Large intestine (tissue), 3 donors: Measurements from ENCODE around the gene GNB5. TPM values are rescaled to one million over a fixed set of nuclear protein-coding genes. Genes with fewer than 3 reads are reported as not detected.
"Not testable (repeated sequence)": the region's sequence is repeated elsewhere in the genome, so short reads cannot be mapped to it uniquely, and the experiment has no call there.

Source experiments
- DNase-seq, 2 donors: peaks; one replicate each; pipeline versions ENCODE4 v3.0.0 to v3.0.0-alpha.2; 2013
- H3K27ac ChIP-seq: one replicate; pipeline ENCODE4 v1.5.1; 2013; ENCODE audit warnings: low read length
- H3K27me3 ChIP-seq: 2 replicates; pipeline ENCODE4 v1.6.1; 2013; ENCODE audit warnings: low read length; ENCODE audit not compliant: control insufficient read depth, insufficient read depth
- H3K36me3 ChIP-seq: 2 replicates; pipeline ENCODE4 v1.6.1; 2013; ENCODE audit warnings: low read length; ENCODE audit not compliant: control insufficient read depth, insufficient read depth
- H3K4me1 ChIP-seq: one replicate; pipeline ENCODE4 v1.6.1; 2013; ENCODE audit warnings: low read length; ENCODE audit not compliant: control insufficient read depth, insufficient read depth
- H3K4me3 ChIP-seq: one replicate; pipeline ENCODE4 v1.5.1; 2013; ENCODE audit warnings: low read length
- H3K9me3 ChIP-seq: one replicate; pipeline ENCODE4 v1.6.1; 2013; ENCODE audit warnings: mild to moderate bottlenecking, low read depth, low read length, moderate library complexity; ENCODE audit not compliant: control insufficient read depth
- WGBS: methylation state at CpG from one replicate; pipeline ENCODE4 v1.1.5; 2013; ENCODE audit warnings: low lambda C conversion rate; ENCODE audit not compliant: insufficient coverage; 5-methylcytosine and 5-hydroxymethylcytosine counted together
- polyA plus RNA-seq: library from polyadenylated mRNA; unstranded; fragments of 120-200 nt; gene quantifications from one replicate; pipeline ENCODE4 v1.2.1, GENCODE V29; 2013

Gene GNB5
- polyA plus RNA-seq, 1 donor, result 7.9 TPM

GRCh38 chr15:52094811-52095584 lies 96.2 kb downstream of the GNB5 start:
- Histone ChIP-seq H3K4me3 (no peak overlapping the region), H3K4me1 (peaks cover 30% of the 10 kb centered on the region), H3K9me3 (no peaks in the 10 kb centered on the region), H3K27me3 (no peaks in the 10 kb centered on the region), H3K36me3 (no peaks in the 10 kb centered on the region), H3K27ac (peak overlapping the region; percentile 70)
- no peak for DNase-seq
- WGBS, result no CpG with 5 or more reads among the region's 12 CpGs

DNA sequence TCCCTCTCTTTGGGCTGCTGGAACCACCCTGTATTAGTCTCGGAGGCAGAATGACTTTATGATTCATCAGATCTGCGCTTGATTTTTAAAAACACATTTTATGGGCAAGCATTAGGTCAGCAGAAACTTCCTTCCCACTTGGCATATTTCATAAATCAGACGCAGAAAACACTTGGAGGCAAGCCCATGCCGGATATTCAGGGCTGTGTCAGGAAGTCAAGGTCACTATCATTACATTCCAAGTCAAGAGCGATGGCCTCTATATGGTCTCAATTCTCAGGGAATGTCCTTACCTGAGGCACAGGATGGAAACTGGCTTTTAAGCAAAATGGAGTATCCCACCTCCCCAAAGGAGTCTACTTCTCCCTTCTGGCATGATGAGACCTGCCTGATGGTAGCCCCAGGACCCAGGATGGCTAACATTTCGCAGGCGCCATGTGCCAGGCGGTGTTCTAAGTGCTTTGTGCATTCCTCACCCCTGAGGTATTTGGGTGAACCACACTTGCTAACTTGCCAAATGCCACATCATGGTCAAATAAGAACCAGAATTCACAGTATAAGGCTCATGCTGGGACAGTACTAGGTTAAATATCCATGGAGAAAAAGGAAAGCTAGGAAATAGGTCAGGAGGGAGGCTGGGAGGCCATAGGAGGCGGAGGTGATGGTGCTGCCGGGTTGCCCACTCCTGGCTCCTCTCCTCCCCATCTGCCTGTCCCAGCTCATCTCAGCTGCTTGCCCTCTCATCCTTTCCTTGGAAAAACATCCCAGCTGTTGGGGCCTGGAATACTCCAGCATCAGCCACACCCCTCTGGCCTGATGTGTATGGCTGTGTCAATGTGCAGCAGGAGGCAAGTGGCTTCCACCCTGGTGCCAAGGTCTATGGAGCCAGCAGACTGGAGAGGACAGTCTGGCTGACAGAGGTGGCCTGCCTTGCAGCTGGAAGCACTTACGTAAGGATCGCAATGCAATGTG lies 97.4 kb downstream of the GNB5 start:
- no peak for DNase-seq
- WGBS, result no CpG with 5 or more reads among the region's 12 CpGs
- Histone ChIP-seq H3K36me3 (no peaks in the 10 kb centered on the region), H3K27me3 (no peaks in the 10 kb centered on the region), H3K27ac (no peak overlapping the region), H3K9me3 (no peaks in the 10 kb centered on the region), H3K4me1 (peaks cover 30% of the 10 kb centered on the region), H3K4me3 (no peak overlapping the region)

GRCh38 chr15:52093167-52093538 lies 98.0 kb downstream of the GNB5 start:
- Histone ChIP-seq H3K36me3 (no peaks in the 10 kb centered on the region), H3K27me3 (no peaks in the 10 kb centered on the region), H3K4me1 (peaks cover 26% of the 10 kb centered on the region), H3K27ac (no peak overlapping the region), H3K9me3 (no peaks in the 10 kb centered on the region), H3K4me3 (no peak overlapping the region)
- no peak for DNase-seq
- WGBS, result 67% methylated on average over 1 of the region's 4 CpGs

DNA sequence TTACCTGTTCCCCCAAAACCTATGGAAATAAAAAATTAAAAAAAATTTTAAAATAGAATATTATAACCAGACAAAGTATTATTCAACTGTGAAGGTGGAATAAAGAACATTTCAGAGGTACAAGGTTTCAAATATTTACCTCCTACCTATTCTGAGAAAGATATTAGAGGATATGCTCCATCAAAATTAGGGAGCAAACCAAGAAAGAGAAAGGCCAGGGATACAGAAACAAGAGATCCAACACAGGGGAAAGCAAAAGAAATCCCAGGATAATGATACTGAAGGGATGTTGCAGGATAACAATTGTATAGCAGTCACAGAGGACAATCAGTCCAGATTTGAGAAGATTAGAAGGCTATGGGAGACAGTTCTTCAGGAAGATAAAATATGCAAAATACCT lies 101.0 kb downstream of the GNB5 start:
- no peak for DNase-seq
- H3K36me3 ChIP-seq, result no peaks in the 10 kb centered on the region
- no peak overlapping the region for H3K4me3 ChIP-seq
- H3K9me3 ChIP-seq, result peaks cover 10% of the 10 kb centered on the region
- peaks cover 13% of the 10 kb centered on the region for H3K4me1 ChIP-seq
- H3K27me3 ChIP-seq, result no peaks in the 10 kb centered on the region
- H3K27ac ChIP-seq, result no peak overlapping the region

DNA sequence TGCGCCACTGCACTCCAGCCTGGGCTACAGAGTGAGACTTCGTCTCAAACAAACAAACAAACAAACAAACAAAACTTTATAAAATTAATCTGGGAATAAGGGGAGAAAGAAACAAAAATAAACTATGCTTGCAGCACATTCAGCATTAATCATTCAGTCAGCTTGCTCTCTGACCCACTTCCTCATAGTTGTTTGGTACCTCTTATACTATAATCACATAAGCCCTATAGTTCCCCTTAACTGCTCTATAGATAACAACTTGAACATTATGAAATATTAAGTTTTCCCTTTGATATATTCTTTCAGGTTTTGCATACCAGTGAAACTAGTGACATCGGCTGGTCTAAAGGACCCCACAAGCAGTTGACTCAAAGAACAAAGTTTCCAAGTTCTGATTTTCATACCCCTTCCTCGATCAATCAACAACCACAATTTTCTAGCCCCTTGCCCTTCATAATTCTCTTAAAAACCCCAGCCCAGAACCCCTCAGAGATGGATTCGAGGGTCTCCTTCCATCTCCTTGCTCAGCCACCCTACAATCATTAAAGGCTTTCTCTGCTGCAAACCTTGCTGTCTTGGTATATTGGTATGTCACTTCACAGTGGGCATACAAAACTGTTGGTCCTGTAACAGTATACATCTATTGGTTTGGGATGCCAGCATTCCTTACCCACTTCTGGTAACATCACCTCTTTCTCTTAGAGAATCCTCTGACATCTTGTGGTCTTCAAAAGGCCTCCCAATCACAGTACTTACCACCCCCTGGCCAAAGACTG lies 105.0 kb downstream of the GNB5 start:
- no peak for DNase-seq
- no peak overlapping the region for H3K4me3 ChIP-seq
- no peaks in the 10 kb centered on the region for H3K4me1 ChIP-seq
- peaks cover 10% of the 10 kb centered on the region for H3K9me3 ChIP-seq
- H3K27me3 ChIP-seq, result no peaks in the 10 kb centered on the region
- no peaks in the 10 kb centered on the region for H3K36me3 ChIP-seq
- WGBS, result no CpG with 5 or more reads among the region's 5 CpGs
- no peak overlapping the region for H3K27ac ChIP-seq

- H3K27ac ChIP-seq, result no peak overlapping the region
- no peaks in the 10 kb centered on the region for H3K36me3 ChIP-seq
- DNase-seq, result no peak
- peaks cover 10% of the 10 kb centered on the region for H3K9me3 ChIP-seq
- no peak overlapping the region for H3K4me3 ChIP-seq
- H3K27me3 ChIP-seq, result no peaks in the 10 kb centered on the region
- no peaks in the 10 kb centered on the region for H3K4me1 ChIP-seq
Observed at GRCh38 chr15:52085299-52085698, 105.9 kb downstream of the GNB5 start.

GRCh38 chr15:52083603-52084002 lies 107.6 kb downstream of the GNB5 start:
- Histone ChIP-seq H3K27me3 (no peaks in the 10 kb centered on the region), H3K36me3 (no peaks in the 10 kb centered on the region), H3K9me3 (peaks cover 10% of the 10 kb centered on the region), H3K27ac (no peak overlapping the region), H3K4me3 (no peak overlapping the region), H3K4me1 (no peaks in the 10 kb centered on the region)
- no peak for DNase-seq
- 67% methylated on average over 1 of the region's 4 CpGs for WGBS

GRCh38 chr15:52083037-52083359 lies 108.2 kb downstream of the GNB5 start:
- not testable (repeated sequence) for H3K36me3 ChIP-seq, H3K27me3 ChIP-seq, DNase-seq, H3K27ac ChIP-seq, H3K4me3 ChIP-seq, H3K4me1 ChIP-seq
- WGBS, result no CpG with 5 or more reads among the region's 1 CpG
- H3K9me3 ChIP-seq, result peaks cover 10% of the 10 kb centered on the region

DNA sequence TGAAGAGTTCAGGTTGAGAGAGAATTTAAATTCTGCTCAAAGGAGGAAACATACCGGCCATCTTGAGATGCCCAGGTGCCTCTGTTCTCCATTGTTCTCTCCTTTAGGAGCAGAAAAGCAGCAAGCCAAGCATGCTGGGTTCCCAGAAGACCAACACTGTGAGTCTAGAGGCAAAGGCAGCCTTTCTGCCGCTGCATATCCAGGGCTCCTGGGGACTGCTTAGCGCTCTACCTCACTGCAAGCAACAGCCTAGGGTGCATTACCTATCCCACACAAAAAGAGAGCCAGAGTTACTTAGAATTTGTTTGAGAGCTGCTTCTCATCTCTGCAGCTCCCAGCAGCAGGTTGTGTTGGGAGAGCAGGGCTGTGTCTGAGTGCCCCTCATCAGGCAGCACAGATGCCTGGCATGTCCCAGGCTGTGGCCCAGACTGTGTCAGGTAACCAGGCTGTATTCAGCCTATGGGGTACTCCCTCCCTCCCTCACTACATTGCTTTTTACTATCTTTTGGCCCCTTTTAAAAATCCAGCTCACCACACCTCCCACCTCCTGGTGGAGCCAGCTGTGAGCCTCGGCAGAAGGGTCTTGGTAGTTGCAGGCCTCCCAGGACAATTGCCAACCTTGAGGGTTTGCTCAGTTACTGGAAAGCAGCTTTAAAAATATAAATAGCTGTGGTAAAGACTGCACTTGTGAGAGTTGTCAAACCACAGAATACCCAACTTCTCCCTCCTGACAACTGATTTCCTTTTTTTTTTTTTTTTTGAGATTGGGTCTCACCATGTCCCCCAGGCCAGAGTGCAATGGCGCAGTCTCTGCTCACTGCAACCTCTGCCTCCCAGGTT lies 108.8 kb downstream of the GNB5 start:
- H3K36me3 ChIP-seq, result no peaks in the 10 kb centered on the region
- peaks cover 5% of the 10 kb centered on the region for H3K4me1 ChIP-seq
- no peak for DNase-seq
- no peak overlapping the region for H3K4me3 ChIP-seq
- no CpG with 5 or more reads among the region's 5 CpGs for WGBS
- peaks cover 10% of the 10 kb centered on the region for H3K9me3 ChIP-seq
- H3K27ac ChIP-seq, result no peak overlapping the region
- no peaks in the 10 kb centered on the region for H3K27me3 ChIP-seq
